ENCODE data around the gene RLF. TPM values are rescaled to one million over a fixed set of nuclear protein-coding genes. Genes with fewer than 3 reads are reported as not detected.
A peak's percentile ranks its signal among the peaks of the same experiment; 100 is the strongest.

RLF gene
- total RNA-seq, 1 experiment from 2014 or later = 15.1 TPM

- Histone ChIP-seq H3K79me2 (ENCODE audit: low read length) (peaks cover 64% of the 10 kb centered on the region), H3K27ac (ENCODE audit: low read length) (peak within 1 kb of the TSS; percentile 88), H3K27me3 (ENCODE audit: low read length) (no peaks in the 10 kb centered on the region), H3K9me2 (replicated peaks; ENCODE audit: low read length) (no peaks in the 10 kb centered on the region), H3K9ac (ENCODE audit: low read length) (peak within 1 kb of the TSS; percentile 97), H3K9me3 (ENCODE audit: low read length) (no peaks in the 10 kb centered on the region), H3K4me3 (ENCODE audit: low read length) (peak within 1 kb of the TSS; percentile 100), H2AFZ (ENCODE audit: low read length) (peak within 1 kb of the TSS; percentile 90), H3K36me3 (ENCODE audit: low read depth, low read length) (peaks cover 24% of the 10 kb centered on the region), H3K4me2 (ENCODE audit: low read length) (peak within 1 kb of the TSS; percentile 90), H4K20me1 (ENCODE audit: low read length) (no peaks in the 10 kb centered on the region), H3F3A (ENCODE audit: low read length, unreplicated experiment) (no peaks in the 10 kb centered on the region), H3K4me1 (ENCODE audit: insufficient read depth, low read length) (peaks cover 11% of the 10 kb centered on the region)
- peak; percentile 97 for DNase-seq
- ATAC-seq = peak; percentile 97
- intact Hi-C loops (cut with micrococcal nuclease) = no loop called here
- ChIA-PET POLR2A (ENCODE audit: unreplicated experiment) (interaction anchor here (0.6 to 1.2 kb wide), 2 partner anchors 16 to 24 kb away, joined by 3 read pairs; no protein-coding TSS in a partner anchor), CTCF (interaction anchor here (0.6 to 0.7 kb wide), 2 partner anchors 31 to 76 kb away, joined by 3 to 7 read pairs; no protein-coding TSS in a partner anchor)
- BruUV-seq (replicated peaks) = no TSS peak
- TF ChIP-seq CTCF (conservative IDR thresholded peaks at IDR 0.05; ENCODE audit: low read depth, low read length) = no peak
- no peak for TF ChIP-seq EZH2 (IDR thresholded peaks at IDR 0.05; ENCODE audit: low read length, unreplicated experiment)
- TF ChIP-seq EZH2phosphoT487 (IDR thresholded peaks at IDR 0.05; ENCODE audit: borderline replicate concordance, low read length) = no peak
Observed at GRCh38 chr1:40257688-40258444, 96.7 kb downstream of the RLF start, which contains the start of gene ZMPSTE24. Gene ZMPSTE24, plus strand, starts transcription at chr1:40258236. Its CDS starts 36 bp downstream, at chr1:40258272.

GRCh38 chr1:40258445-40258769 lies 97.2 kb downstream of the RLF start:
- Histone ChIP-seq H3K27ac (ENCODE audit: low read length) (peak overlapping the region; percentile 65), H3K4me2 (ENCODE audit: low read length) (peak overlapping the region; percentile 90), H3F3A (ENCODE audit: low read length, unreplicated experiment) (no peaks in the 10 kb centered on the region), H3K4me1 (ENCODE audit: insufficient read depth, low read length) (peaks cover 11% of the 10 kb centered on the region), H3K4me3 (ENCODE audit: low read length) (peak overlapping the region; percentile 100), H3K9me3 (ENCODE audit: low read length) (no peaks in the 10 kb centered on the region), H3K27me3 (ENCODE audit: low read length) (no peaks in the 10 kb centered on the region), H2AFZ (ENCODE audit: low read length) (peak overlapping the region; percentile 90), H4K20me1 (ENCODE audit: low read length) (no peaks in the 10 kb centered on the region), H3K79me2 (ENCODE audit: low read length) (peaks cover 70% of the 10 kb centered on the region), H3K36me3 (ENCODE audit: low read depth, low read length) (peaks cover 29% of the 10 kb centered on the region), H3K9me2 (replicated peaks; ENCODE audit: low read length) (no peaks in the 10 kb centered on the region), H3K9ac (ENCODE audit: low read length) (peak overlapping the region; percentile 94)
- intact Hi-C loops (cut with micrococcal nuclease) = no loop called here
- TF ChIP-seq EZH2 (IDR thresholded peaks at IDR 0.05; ENCODE audit: low read length, unreplicated experiment) (no peak), EZH2phosphoT487 (IDR thresholded peaks at IDR 0.05; ENCODE audit: borderline replicate concordance, low read length) (no peak), CTCF (conservative IDR thresholded peaks at IDR 0.05; ENCODE audit: low read depth, low read length) (no peak)
- ChIA-PET CTCF (interaction anchor here (0.6 kb wide), 1 partner anchor 76 kb away, joined by 3 read pairs; no protein-coding TSS in a partner anchor), POLR2A (ENCODE audit: unreplicated experiment) (interaction anchor here (1.2 kb wide), 1 partner anchor 17 kb away, joined by 3 read pairs; no protein-coding TSS in a partner anchor)
- ATAC-seq = peak; percentile 6
- TSS peak; percentile 80 for BruUV-seq (replicated peaks)
- DNase-seq = no peak

GRCh38 chr1:40264354-40264781 lies 103.2 kb downstream of the RLF start:
- ChIA-PET POLR2A (ENCODE audit: unreplicated experiment) (no interaction called here), CTCF (no interaction called here)
- intact Hi-C loops (cut with micrococcal nuclease) = no loop called here
- ATAC-seq (no peak), DNase-seq (no peak)
- Histone ChIP-seq H3K9me3 (ENCODE audit: low read length) (no peaks in the 10 kb centered on the region), H3K36me3 (ENCODE audit: low read depth, low read length) (peaks cover 46% of the 10 kb centered on the region), H3K9ac (ENCODE audit: low read length) (no peak overlapping the region), H3K4me3 (ENCODE audit: low read length) (no peak overlapping the region), H3K27me3 (ENCODE audit: low read length) (no peaks in the 10 kb centered on the region), H3K79me2 (ENCODE audit: low read length) (peaks cover 55% of the 10 kb centered on the region), H3F3A (ENCODE audit: low read length, unreplicated experiment) (no peaks in the 10 kb centered on the region), H3K4me1 (ENCODE audit: insufficient read depth, low read length) (peaks cover 9% of the 10 kb centered on the region), H3K27ac (ENCODE audit: low read length) (no peak overlapping the region), H4K20me1 (ENCODE audit: low read length) (no peaks in the 10 kb centered on the region), H3K4me2 (ENCODE audit: low read length) (no peak overlapping the region), H2AFZ (ENCODE audit: low read length) (no peak overlapping the region), H3K9me2 (replicated peaks; ENCODE audit: low read length) (no peaks in the 10 kb centered on the region)
- BruUV-seq (replicated peaks) = no TSS peak
- TF ChIP-seq EZH2 (IDR thresholded peaks at IDR 0.05; ENCODE audit: low read length, unreplicated experiment) (no peak), EZH2phosphoT487 (IDR thresholded peaks at IDR 0.05; ENCODE audit: borderline replicate concordance, low read length) (no peak), CTCF (conservative IDR thresholded peaks at IDR 0.05; ENCODE audit: low read depth, low read length) (no peak)

Measured in PC-3 (cell line).